Lung (tissue), 12 donors: ENCODE results near the gene CD200. TPM values are rescaled to one million over a fixed set of nuclear protein-coding genes. Genes with fewer than 3 reads are reported as not detected.
A peak's percentile ranks its signal among the peaks of the same experiment; 100 is the strongest.

Experiments used
- ATAC-seq: fragments of 200-7000 bp; cut with Tn5 transposase; one replicate; pipeline ENCODE4 v1.9.1; 2020; ENCODE audit warnings: moderate number of reproducible peaks; ENCODE audit not compliant: insufficient read depth, low FRiP score
- DNase-seq, 3 donors: peaks; one replicate each; pipeline ENCODE4 v3.0.0-alpha.2; 2013 to 2017
- H3K27ac ChIP-seq, 2 donors: one replicate each; pipeline ENCODE4 v1.5.1; 2013; ENCODE audit warnings: mild to moderate bottlenecking in 2 of 2, moderate library complexity in 2 of 2, control low read depth in 1 of 2, inconsistent platforms in 1 of 2, low read depth in 1 of 2, low read length in 1 of 2
- H3K27me3 ChIP-seq, 3 donors: one replicate each; pipeline ENCODE4 v1.5.1; 2013; ENCODE audit warnings: low read length in 2 of 3; ENCODE audit not compliant: control insufficient read depth in 3 of 3, insufficient read depth in 3 of 3
- H3K36me3 ChIP-seq, 4 donors: one replicate each; pipeline ENCODE4 v1.5.1; 2013; ENCODE audit warnings: low read length in 4 of 4, mild to moderate bottlenecking in 1 of 4, moderate library complexity in 1 of 4; ENCODE audit not compliant: control insufficient read depth in 4 of 4, insufficient read depth in 4 of 4
- H3K4me1 ChIP-seq, 5 donors: one replicate each; pipeline ENCODE4 v1.5.1; 2013; ENCODE audit warnings: low read length in 5 of 5, mild to moderate bottlenecking in 2 of 5, moderate library complexity in 1 of 5; ENCODE audit not compliant: control insufficient read depth in 5 of 5, insufficient read depth in 5 of 5
- H3K4me3 ChIP-seq: one replicate; pipeline ENCODE4 v1.5.1; 2013; ENCODE audit warnings: mild to moderate bottlenecking, control low read depth, moderate library complexity
- H3K9ac ChIP-seq, 2 donors: one replicate each; pipeline ENCODE4 v1.5.1; 2013; ENCODE audit warnings: low read length in 2 of 2, control low read depth in 1 of 2; ENCODE audit not compliant: insufficient read depth in 1 of 2
- H3K9me3 ChIP-seq, 4 donors: one replicate each; pipeline ENCODE4 v1.5.1; 2013; ENCODE audit warnings: low read length in 3 of 4, mild to moderate bottlenecking in 1 of 4, moderate library complexity in 1 of 4; ENCODE audit not compliant: control insufficient read depth in 4 of 4, insufficient read depth in 3 of 4
- WGBS, 2 donors: extraction: QIAGEN DNeasy Blood & Tissue Kit; methylation state at CpG; one replicate each; pipeline ENCODE4 v1.1.7; 2013; 5-methylcytosine and 5-hydroxymethylcytosine counted together
- polyA plus RNA-seq, 2 donors: library from polyadenylated mRNA; stranded (reverse); fragments of 200-250 nt; gene quantifications; one replicate each; pipeline ENCODE4 v1.2.1, GENCODE V29; 2013
- total RNA-seq, 2 donors: library from RNA; depleted of rRNA in 1 of 2; stranded (reverse); fragments of >200 nt in 1 of 2; gene quantifications; one replicate each; pipeline ENCODE4 v1.2.1, GENCODE V29; 2014 to 2021
- TF ChIP-seq, protein P1 (sequence below): IDR thresholded peaks from 2 replicates; pipeline ENCODE4 v1.5.1; 2012; ENCODE audit warnings: mild to moderate bottlenecking; ENCODE audit errors: control extremely low read depth, extremely low read depth
- donor health status: control.
- donor health status: control.
- donor health status: Bipolar disorder and iron deficiency.
- donor health status: healthy.
- donor health status: DM: yes; HTN: yes; CAD: no.

The CD200 gene
- total and polyA plus RNA-seq, 4 donors: 4.6 to 21.6 (median 6.0) TPM

GRCh38 chr3:112302881-112303763 lies 29.8 kb upstream of the CD200 start:
- ATAC-seq: no peak
- TF ChIP-seq, protein P1, sequence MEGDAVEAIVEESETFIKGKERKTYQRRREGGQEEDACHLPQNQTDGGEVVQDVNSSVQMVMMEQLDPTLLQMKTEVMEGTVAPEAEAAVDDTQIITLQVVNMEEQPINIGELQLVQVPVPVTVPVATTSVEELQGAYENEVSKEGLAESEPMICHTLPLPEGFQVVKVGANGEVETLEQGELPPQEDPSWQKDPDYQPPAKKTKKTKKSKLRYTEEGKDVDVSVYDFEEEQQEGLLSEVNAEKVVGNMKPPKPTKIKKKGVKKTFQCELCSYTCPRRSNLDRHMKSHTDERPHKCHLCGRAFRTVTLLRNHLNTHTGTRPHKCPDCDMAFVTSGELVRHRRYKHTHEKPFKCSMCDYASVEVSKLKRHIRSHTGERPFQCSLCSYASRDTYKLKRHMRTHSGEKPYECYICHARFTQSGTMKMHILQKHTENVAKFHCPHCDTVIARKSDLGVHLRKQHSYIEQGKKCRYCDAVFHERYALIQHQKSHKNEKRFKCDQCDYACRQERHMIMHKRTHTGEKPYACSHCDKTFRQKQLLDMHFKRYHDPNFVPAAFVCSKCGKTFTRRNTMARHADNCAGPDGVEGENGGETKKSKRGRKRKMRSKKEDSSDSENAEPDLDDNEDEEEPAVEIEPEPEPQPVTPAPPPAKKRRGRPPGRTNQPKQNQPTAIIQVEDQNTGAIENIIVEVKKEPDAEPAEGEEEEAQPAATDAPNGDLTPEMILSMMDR: no peak
- H3K9me3 ChIP-seq: peaks cover 0 to 2% (median 0%) of the 10 kb centered on the region in 4 donors
- H3K4me3 ChIP-seq: no peak overlapping the region
- no peaks in the 10 kb centered on the region for H3K27me3 ChIP-seq
- H3K27ac ChIP-seq: no peak overlapping the region
- WGBS, 2 donors: 38 to 39% methylated on average over 12 of the region's 12 CpGs
- H3K4me1 ChIP-seq: peaks cover 0 to 23% (median 3%) of the 10 kb centered on the region in 5 donors
- H3K36me3 ChIP-seq: no peaks in the 10 kb centered on the region
- H3K9ac ChIP-seq: peak overlapping the region; percentile 21 to 79
- DNase-seq: peak; percentile 48 to 84 (median 76)

DNA sequence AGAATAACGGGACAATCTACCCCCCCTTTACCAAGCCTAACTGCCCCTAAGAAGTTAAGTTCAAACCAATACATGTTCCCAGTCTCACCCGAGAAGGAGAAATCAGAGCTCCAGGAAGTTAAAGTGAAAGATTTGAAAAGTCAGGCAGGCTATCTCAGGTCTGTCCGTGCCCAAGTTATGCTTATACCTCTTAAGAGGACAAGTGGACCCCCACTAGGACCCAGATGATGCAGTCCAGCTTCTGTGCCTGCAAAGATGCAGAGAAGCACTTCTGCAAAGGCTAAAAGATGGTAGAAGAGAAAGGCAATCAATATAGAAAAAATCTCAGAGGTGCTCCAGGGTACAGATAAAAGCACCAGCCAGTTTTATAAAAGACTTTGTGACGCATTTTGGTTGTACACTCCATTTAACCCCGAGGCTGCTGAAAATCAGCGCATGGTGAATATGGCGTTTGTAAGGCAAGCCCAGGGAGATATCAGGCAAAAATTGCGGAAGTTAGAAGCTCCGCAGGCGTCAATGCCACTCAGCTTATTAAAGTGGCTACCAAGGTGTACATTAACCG lies 29.1 kb upstream of the CD200 start:
- TF ChIP-seq, protein P1: no peak
- Histone ChIP-seq H3K36me3 (no peaks in the 10 kb centered on the region), H3K4me3 (no peak overlapping the region), H3K4me1 (peaks cover 0 to 23% (median 3%) of the 10 kb centered on the region in 5 donors), H3K9me3 (peaks cover 0 to 2% (median 0%) of the 10 kb centered on the region in 4 donors), H3K27ac (peak overlapping the region in 1 of 2 donors; percentile 23), H3K9ac (peak overlapping the region; percentile 21 to 79), H3K27me3 (no peaks in the 10 kb centered on the region)
- DNase-seq (peak; percentile 39 to 77 (median 77)), ATAC-seq (peak; percentile 47)
- 7 to 10% methylated on average over 11 of the region's 11 CpGs for WGBS, 2 donors

- DNase-seq (peak in 1 of 3 donors; percentile 62), ATAC-seq (no peak)
- Histone ChIP-seq H3K4me3 (no peak overlapping the region), H3K9ac (peak overlapping the region in 1 of 2 donors; percentile 79), H3K4me1 (peaks cover 0 to 23% (median 3%) of the 10 kb centered on the region in 5 donors), H3K27ac (no peak overlapping the region), H3K27me3 (no peaks in the 10 kb centered on the region), H3K36me3 (no peaks in the 10 kb centered on the region), H3K9me3 (peaks cover 0 to 2% (median 0%) of the 10 kb centered on the region in 4 donors)
- WGBS, 2 donors: 71 to 82% methylated on average over 2 of the region's 2 CpGs
- TF ChIP-seq, protein P1: no peak
Observed at GRCh38 chr3:112304611-112305010, 28.3 kb upstream of the CD200 start.
